ENCODE data around the gene ALG1. TPM values are rescaled to one million over a fixed set of nuclear protein-coding genes. Genes with fewer than 3 reads are reported as not detected.
A peak's percentile ranks its signal among the peaks of the same experiment; 100 is the strongest.

Gene ALG1
- total RNA-seq, 1 donor from 2014 or later: 23.1 TPM

DNA sequence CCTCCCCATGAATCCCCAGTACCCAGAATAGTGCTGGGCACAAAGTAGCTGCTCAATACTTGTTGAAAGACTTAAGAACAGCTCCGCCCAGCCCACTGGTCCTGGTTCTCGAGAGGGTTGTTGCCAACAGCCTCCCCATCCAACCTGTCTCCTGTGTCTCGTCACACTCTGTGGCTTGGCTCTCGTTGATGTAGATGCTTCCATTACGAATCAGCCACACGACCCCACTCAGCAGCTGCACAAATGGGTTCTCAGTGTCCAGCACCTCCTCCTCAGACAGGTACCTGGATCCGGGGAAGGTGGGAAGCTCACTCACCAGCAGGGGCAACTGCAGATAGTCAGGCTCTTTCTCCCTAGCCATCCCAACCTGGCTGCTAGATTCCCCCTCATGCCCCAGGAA is 40.0 kb upstream of the ALG1 start:
- TF ChIP-seq CTCF (IDR thresholded peaks at IDR 0.05; ENCODE audit: insufficient read depth, low read depth, low read length) (no peak), EZH2 (IDR thresholded peaks at IDR 0.05; ENCODE audit: insufficient read depth, low read length) (no peak)
- Mint-ChIP-seq H3K4me3 (ENCODE audit: unreplicated experiment) (no peak overlapping the region), H3K36me3 (ENCODE audit: low read depth, unreplicated experiment) (peaks cover 16% of the 10 kb centered on the region), H3K4me1 (ENCODE audit: low read depth, unreplicated experiment) (peaks cover 9% of the 10 kb centered on the region), H3K9me3 (ENCODE audit: unreplicated experiment) (no peaks in the 10 kb centered on the region), H3K27ac (ENCODE audit: unreplicated experiment) (no peak overlapping the region), H3K27me3 (ENCODE audit: low read depth, unreplicated experiment) (no peaks in the 10 kb centered on the region)
- H4K20me1 ChIP-seq (ENCODE audit: insufficient read depth, low read length): no peaks in the 10 kb centered on the region
- H3K36me3 ChIP-seq (ENCODE audit: insufficient read depth, low read length): no peaks in the 10 kb centered on the region
- H3K4me2 ChIP-seq (ENCODE audit: low read length): no peak overlapping the region
- H3K27ac ChIP-seq (ENCODE audit: low read depth, low read length): no peak overlapping the region
- no peaks in the 10 kb centered on the region for H3K27me3 ChIP-seq (ENCODE audit: insufficient read depth, low read length)
- H3K79me2 ChIP-seq (ENCODE audit: insufficient read depth, low read length): no peaks in the 10 kb centered on the region
- no peak overlapping the region for H3K4me3 ChIP-seq (ENCODE audit: insufficient read depth, low read depth, low read length)
- DNase-seq (ENCODE audit: low read depth) (no peak), FAIRE-seq (no peak)
- H3K9me3 ChIP-seq (ENCODE audit: insufficient read depth, low read depth, low read length): no peaks in the 10 kb centered on the region
- H3K4me1 ChIP-seq (ENCODE audit: insufficient read depth, low read length): peaks cover 19% of the 10 kb centered on the region
- H3K9ac ChIP-seq (ENCODE audit: low read length): no peak overlapping the region
- H2AFZ ChIP-seq (ENCODE audit: low read depth, low read length): no peak overlapping the region

DNA sequence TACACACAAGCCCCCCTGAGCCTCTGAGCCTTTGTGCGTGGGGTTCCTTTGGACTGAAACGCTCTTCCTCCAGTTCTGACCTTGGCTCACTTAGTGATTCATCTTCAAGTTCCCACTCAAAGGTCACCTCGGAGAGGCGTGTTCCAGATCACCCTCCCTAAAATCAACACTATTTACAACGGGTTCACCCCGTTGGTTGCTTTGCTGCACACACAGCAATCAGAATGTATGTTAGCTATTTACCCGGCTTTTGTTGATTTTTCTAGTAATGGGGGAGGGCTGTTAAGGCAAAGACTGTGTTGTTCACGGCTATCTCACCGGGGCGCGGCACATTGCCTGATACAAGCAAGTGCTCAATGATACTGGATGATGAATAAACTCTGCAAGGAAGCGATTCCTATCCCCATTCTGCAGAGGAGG is 38.9 kb upstream of the ALG1 start:
- no peaks in the 10 kb centered on the region for H3K27me3 Mint-ChIP-seq (ENCODE audit: low read depth, unreplicated experiment)
- H3K36me3 Mint-ChIP-seq (ENCODE audit: low read depth, unreplicated experiment): peaks cover 14% of the 10 kb centered on the region
- peak overlapping the region; percentile 75 for H3K9ac ChIP-seq (ENCODE audit: low read length)
- no peaks in the 10 kb centered on the region for H3K36me3 ChIP-seq (ENCODE audit: insufficient read depth, low read length)
- FAIRE-seq (no peak), DNase-seq (ENCODE audit: low read depth) (no peak)
- H3K27ac Mint-ChIP-seq (ENCODE audit: unreplicated experiment): peak overlapping the region; percentile 48
- no peak overlapping the region for H3K27ac ChIP-seq (ENCODE audit: low read depth, low read length)
- H3K4me3 Mint-ChIP-seq (ENCODE audit: unreplicated experiment): peak overlapping the region; percentile 85
- H4K20me1 ChIP-seq (ENCODE audit: insufficient read depth, low read length): no peaks in the 10 kb centered on the region
- H3K4me3 ChIP-seq (ENCODE audit: insufficient read depth, low read depth, low read length): peak overlapping the region; percentile 83
- no peak for TF ChIP-seq EZH2 (IDR thresholded peaks at IDR 0.05; ENCODE audit: insufficient read depth, low read length)
- TF ChIP-seq CTCF (IDR thresholded peaks at IDR 0.05; ENCODE audit: insufficient read depth, low read depth, low read length): no peak
- H3K4me1 ChIP-seq (ENCODE audit: insufficient read depth, low read length): peaks cover 19% of the 10 kb centered on the region
- no peaks in the 10 kb centered on the region for H3K79me2 ChIP-seq (ENCODE audit: insufficient read depth, low read length)
- H2AFZ ChIP-seq (ENCODE audit: low read depth, low read length): peak overlapping the region; percentile 86
- H3K9me3 Mint-ChIP-seq (ENCODE audit: unreplicated experiment): no peaks in the 10 kb centered on the region
- no peaks in the 10 kb centered on the region for H3K9me3 ChIP-seq (ENCODE audit: insufficient read depth, low read depth, low read length)
- peaks cover 9% of the 10 kb centered on the region for H3K4me1 Mint-ChIP-seq (ENCODE audit: low read depth, unreplicated experiment)
- H3K27me3 ChIP-seq (ENCODE audit: insufficient read depth, low read length): no peaks in the 10 kb centered on the region
- H3K4me2 ChIP-seq (ENCODE audit: low read length): peak overlapping the region; percentile 89

GRCh38 chr16:5033256-5034166 is 38.1 kb upstream of the ALG1 start, which contains the start of gene NAGPA:
TSS of gene NAGPA (minus strand) at chr16:5033935. CDS start at chr16:5033914, 21 bp downstream.
- TF ChIP-seq EZH2 (IDR thresholded peaks at IDR 0.05; ENCODE audit: insufficient read depth, low read length): no peak
- no peak for TF ChIP-seq CTCF (IDR thresholded peaks at IDR 0.05; ENCODE audit: insufficient read depth, low read depth, low read length)
- Mint-ChIP-seq H3K4me3 (ENCODE audit: unreplicated experiment) (peak within 1 kb of the TSS; percentile 91), H3K27me3 (ENCODE audit: low read depth, unreplicated experiment) (no peaks in the 10 kb centered on the region), H3K9me3 (ENCODE audit: unreplicated experiment) (no peaks in the 10 kb centered on the region), H3K36me3 (ENCODE audit: low read depth, unreplicated experiment) (peaks cover 9% of the 10 kb centered on the region), H3K4me1 (ENCODE audit: low read depth, unreplicated experiment) (peaks cover 9% of the 10 kb centered on the region), H3K27ac (ENCODE audit: unreplicated experiment) (peak within 1 kb of the TSS; percentile 79)
- DNase-seq (ENCODE audit: low read depth): peak; percentile 63
- H3K4me2 ChIP-seq (ENCODE audit: low read length): peak within 1 kb of the TSS; percentile 89
- no peak for FAIRE-seq
- peak within 1 kb of the TSS; percentile 83 for H3K4me3 ChIP-seq (ENCODE audit: insufficient read depth, low read depth, low read length)
- no peaks in the 10 kb centered on the region for H3K79me2 ChIP-seq (ENCODE audit: insufficient read depth, low read length)
- no peaks in the 10 kb centered on the region for H3K9me3 ChIP-seq (ENCODE audit: insufficient read depth, low read depth, low read length)
- no peaks in the 10 kb centered on the region for H3K27me3 ChIP-seq (ENCODE audit: insufficient read depth, low read length)
- no peaks in the 10 kb centered on the region for H4K20me1 ChIP-seq (ENCODE audit: insufficient read depth, low read length)
- H3K36me3 ChIP-seq (ENCODE audit: insufficient read depth, low read length): no peaks in the 10 kb centered on the region
- peak within 1 kb of the TSS; percentile 53 for H3K27ac ChIP-seq (ENCODE audit: low read depth, low read length)
- peak within 1 kb of the TSS; percentile 75 for H3K9ac ChIP-seq (ENCODE audit: low read length)
- peak within 1 kb of the TSS; percentile 86 for H2AFZ ChIP-seq (ENCODE audit: low read depth, low read length)
- H3K4me1 ChIP-seq (ENCODE audit: insufficient read depth, low read length): peaks cover 19% of the 10 kb centered on the region

All from astrocyte (in vitro differentiated cells and primary cell).